Kidney capillary endothelial cell (primary cell): ENCODE data around the gene STK32C.

Experiments
- DNase-seq: peaks from one replicate; pipeline ENCODE4 v3.0.0-alpha.2; 2018; ENCODE audit warnings: low spot score

The STK32C gene

DNA sequence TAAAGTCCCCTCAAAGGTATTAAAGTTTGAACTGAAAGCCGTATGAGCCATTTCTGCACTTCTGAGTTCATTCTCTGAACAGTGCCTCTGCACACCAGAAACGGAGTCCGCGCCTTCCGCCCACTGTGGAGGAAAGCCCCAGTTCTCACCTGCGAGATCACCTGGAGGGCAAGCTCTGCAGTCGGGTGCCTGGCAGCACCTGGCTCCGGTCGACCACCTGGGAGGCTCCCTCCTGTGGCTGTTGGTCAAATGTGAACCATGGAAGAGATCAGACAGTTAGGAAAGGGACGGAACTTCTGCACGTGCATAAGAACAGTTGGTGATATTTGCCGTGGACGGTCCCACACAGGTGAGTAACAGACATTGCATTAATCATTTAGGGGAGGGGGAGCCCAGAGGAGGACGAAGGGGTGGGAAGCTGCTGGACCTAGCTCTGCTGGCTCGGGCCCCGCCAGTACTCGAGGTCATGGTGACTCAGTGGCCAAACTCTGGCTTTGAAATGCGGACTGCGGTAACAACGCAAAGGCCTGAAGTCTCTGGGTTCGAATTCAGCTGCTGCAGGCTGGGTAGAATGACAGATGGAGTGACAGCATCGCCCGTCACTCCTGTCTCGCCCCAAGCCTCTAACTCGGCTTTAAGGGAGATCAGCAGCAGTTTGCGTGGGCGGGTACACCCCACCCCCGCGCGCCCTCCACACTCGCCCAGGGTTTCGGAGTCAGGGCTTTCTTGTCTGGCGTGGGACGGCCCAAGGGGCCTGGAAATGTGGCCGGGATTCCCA lies 122.7 kb downstream of the STK32C start:
- no peak for DNase-seq

GRCh38 chr10:132183046-132183445 lies 124.7 kb downstream of the STK32C start:
- DNase-seq, result no peak

- DNase-seq, result no peak
These were observed 125.2 kb downstream of the STK32C start for GRCh38 chr10:132182591-132182990.

DNA sequence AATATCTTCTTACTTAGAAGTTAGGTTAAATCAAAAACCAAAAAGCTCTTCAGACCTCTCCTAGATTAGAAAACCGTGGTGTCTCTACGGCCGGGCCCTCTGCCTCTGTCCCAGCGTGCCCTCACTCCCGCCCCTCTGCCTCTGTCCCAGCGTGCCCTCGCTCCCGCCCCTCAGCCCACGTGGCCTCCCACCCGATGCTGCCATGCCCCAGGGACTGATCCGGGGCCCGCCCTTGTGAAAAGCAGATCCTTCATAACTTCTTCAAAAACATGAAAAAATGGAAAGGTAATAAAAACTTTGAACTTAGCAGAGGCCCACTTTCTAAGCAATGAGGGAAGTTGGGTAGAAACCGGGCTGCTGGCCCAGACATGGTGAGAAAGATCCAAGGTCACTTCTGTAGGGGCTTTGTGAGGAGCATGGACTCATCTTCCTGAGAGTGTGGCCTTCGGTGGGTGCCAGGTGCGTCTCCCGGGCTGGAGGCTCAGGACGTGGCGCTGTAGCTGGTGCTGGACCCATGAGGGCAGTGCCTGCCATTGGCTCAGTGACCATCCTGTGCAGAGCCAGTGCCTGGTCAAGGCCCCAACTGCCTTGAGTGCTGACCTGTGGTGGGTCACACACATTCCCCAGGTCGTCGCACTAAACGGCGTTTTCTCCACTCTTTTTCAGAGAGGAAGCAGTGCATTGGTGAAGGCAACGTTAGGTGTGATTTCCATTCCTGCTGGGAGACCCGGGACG lies 125.9 kb downstream of the STK32C start:
- no peak for DNase-seq

- DNase-seq, result no peak
These were observed 127.0 kb downstream of the STK32C start for GRCh38 chr10:132180736-132181135.

DNA sequence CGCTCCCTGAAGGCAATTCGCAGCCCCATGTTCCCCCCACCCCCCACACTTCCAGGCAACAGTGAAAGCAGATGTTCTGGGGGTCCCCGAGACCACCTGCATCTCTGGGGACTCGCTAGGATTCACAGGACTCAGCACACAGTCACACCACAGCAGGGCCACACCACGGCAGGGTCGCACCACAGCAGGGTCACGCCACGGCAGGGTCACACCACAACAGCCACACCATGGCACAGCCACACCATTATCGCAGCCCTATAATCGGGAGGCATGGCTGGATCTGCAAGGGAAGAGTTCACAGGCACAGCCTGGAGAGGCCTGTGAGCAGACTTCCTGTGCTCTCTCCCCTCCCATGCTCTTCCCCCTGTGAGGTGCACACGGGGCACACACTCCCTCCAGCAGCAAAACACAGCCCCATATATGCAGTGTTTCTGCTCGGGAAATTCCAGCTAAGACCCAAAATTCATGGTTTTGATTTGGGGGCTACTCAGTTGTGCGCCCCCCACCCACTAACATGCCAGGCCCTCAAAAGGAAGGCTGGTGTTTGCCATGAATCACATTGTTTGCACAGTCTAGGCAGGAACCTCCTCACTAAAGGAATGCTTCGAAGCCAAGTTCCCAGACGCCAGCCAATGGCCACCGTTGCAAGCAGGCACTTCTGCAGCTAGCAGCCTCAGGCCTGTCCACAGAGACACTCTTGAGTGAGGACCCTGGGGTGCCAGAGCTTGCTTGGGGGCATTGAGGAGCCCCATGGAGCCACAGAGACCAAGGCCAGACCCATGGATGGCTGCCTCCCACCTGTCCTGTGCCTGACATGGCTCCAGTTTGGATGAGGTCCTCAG lies 128.0 kb downstream of the STK32C start:
- DNase-seq, result no peak

DNA sequence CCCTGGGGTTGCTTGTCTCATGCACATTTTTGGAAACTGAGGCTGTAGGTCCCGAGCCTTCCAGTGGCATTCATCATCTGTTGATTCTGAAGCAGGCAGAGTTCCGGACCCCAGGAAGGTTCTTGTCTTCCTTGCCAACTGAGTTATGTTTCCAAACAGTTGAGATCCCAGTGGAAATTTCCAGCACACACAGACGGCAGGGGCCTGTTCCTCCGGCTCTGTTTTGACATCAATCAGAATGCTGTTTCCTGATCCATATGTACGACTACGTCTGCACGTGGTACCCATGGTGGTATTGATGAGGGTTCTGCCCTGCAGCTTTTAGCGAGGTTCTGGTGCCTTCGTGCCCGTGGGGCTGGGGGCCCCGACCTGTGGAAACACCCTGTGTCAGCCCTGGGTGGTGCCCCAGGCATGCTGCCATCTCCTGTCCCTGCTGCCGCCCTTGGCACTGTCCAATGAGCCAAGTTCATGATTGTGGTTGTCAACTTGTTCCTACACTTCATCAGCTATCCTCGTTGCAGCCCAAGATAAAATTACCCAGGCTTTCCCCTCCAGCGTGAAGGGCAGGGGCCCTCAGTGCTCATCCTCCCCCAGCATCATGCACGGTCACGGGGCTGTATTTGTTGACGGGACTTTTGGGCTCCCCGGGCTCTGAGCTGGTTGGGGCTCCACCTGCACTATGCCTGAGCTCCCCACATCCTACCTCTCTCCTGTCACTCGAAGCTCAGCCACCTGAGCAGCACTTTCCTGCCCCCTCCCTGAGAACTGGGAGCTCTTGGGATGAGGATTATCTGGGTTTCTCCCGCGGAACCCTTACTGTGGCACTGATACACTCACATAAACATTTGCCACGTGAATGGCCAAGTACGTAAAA lies 128.8 kb downstream of the STK32C start:
- no peak for DNase-seq

DNA sequence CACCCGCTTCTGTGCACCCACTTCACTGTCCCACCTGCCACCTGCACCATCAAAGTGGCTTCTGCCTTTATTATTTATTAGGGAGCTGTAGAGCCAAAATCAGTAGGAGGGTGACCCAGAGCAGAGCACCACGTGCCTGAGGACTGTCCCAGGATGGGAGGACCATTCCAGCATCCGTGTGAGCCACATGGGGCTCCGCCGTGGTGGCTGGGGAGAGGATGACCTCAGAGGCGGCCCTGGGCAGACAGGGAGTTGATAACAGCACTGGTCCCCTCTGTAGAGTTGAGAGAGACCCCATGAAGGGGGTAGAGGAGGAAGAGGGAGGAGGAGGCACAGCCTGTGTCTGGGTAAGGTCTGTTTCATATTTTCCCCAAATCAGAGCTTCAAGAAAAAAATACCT lies 129.7 kb downstream of the STK32C start:
- DNase-seq, result no peak

- no peak for DNase-seq
These were observed 130.9 kb downstream of the STK32C start for GRCh38 chr10:132176623-132177500.

DNA sequence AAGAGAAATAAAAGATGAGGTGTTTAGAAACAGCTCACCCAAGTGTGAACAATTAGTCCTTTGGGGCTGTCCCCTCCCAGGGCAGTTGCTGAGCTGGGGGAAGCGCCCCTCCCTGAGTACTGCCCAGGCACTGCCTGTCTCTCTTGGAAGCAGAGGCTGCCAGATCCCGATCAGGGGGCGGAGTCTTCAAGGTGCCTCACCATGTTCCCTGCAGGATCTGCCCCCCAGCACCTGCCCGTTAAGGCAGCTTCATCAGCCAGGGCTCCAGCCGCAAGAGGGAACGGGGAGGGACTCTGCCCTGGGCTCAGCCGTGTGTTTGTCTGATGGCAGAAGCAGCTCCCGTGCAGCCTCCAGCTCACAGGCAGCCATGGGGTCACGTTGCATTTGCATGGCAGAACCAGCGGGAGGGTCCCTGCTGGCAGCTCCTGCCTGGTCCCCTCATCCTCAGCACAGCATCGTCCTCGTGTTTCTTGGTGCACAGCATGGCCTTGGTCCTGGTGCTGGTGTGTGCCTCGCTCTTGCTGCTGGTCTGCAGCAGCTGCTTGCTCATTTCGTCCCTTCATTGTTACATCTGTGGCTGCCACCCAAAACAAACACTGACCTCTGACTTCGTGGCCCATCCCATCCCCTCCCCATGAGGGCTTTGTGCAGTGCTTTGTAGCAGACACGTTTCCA lies 131.7 kb downstream of the STK32C start:
- no peak for DNase-seq

DNA sequence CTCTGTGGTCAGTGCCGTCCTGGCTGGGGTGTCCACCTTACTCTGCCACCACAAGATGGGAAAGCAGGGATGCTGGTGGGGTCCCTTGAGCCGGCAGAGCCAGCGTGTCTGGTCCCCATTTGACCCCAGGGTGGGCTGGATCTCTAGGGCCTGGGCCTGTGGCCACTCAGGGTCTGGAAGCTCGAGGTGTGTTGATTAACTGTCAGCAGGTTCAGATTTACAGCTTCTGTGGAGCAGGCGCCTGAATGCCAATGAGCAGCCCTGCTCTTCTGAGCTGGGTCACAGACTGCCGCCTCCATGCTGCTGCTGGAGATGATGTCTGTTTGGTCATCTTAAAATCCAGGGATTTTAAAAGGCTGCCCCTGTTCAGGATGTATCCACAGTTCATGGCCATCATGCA lies 132.3 kb downstream of the STK32C start:
- DNase-seq, result no peak

DNA sequence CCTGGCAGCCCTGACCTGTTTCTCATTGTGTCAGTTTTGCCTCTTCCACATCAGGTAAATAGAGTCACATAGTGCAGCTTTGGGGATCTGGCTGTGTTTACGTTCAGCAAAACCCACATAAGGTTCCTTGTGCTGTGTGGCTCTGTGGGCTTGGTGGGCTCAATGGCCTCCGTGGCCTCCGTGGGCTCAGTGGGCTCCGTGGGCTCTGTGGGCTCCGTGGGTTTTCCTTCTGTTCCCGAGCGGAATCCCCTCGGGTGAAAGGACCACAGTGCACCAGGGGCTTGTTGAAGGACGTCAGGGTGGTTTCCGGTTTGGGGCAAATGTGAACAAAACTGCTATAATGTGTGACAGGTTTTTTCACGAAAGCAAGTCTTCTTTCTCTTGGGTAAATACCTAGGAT lies 133.5 kb downstream of the STK32C start:
- DNase-seq, result no peak

DNA sequence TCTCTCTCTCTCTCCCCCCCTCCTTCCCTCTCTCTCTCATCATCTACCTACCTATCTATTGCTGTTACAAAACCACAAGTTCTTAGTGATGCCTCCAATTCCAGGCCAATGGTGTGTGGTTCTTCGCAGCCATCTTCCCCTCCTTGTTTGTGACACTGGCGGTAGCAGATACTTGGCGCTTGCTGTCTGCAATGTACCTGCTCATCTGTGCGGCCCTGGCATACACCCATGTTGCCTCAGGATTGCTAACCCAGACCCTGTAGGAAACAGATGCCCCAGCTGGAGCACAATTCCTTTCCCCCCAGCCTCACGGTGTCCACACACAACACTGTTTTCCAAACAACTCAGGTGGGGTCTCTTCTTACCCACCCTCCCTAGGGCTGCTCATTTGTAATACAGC lies 134.6 kb downstream of the STK32C start:
- no peak for DNase-seq

GRCh38 chr10:132172091-132173066 lies 135.4 kb downstream of the STK32C start:
- no peak for DNase-seq

DNA sequence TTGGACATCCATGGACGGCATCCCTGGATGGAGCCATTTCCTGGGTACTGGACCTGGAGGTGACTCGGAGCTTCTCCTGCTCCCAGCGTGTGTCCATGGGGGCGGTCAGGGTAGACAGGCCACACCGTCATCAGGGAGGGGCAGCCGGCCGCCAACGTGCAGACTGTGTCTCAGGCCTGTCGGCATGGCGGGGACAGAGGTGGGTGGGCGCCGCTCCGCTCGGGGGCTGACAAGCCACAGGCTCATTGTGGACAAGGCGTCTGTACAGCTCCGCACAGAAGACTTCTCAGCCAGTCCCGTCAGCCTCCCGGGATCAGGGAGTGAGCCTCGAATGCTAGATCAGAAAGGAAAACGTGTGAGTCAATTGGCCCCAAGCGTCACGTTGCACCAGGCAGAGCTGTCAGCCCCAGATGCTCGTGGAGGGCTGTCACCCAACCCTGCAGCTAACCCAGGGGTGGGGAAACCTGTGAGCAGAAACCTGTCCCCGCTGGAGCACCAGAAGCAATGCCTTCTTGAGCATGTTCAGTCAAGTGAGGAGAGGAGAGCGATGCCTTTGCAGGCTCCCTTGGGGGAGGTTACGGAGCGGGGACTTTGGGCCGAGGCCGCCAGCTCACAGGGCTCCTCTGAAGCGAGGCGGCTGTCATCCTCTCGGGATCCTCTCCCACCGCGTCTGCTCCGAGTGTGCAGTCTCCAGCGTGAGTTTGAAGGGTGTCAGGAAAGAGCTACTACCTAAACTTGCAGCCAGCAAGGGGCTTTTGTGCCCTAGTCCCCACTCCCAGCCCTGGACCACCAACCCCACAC lies 137.0 kb downstream of the STK32C start:
- no peak for DNase-seq

- no peak for DNase-seq
These were observed 137.8 kb downstream of the STK32C start for GRCh38 chr10:132169766-132170560.
